Measurements from ENCODE around the gene CUTA. TPM values are rescaled to one million over a fixed set of nuclear protein-coding genes. Genes with fewer than 3 reads are reported as not detected.

Gene CUTA
- total RNA-seq, 1 experiment from 2014 or later = 321 TPM

GRCh38 chr6:33439956-33440648 lies 22.2 kb upstream of the CUTA start:
- no peak for DNase-seq (ENCODE audit: low spot score)

- DNase-seq (ENCODE audit: low spot score) = no peak
Measured at GRCh38 chr6:33438978-33439594, 21.2 kb upstream of the CUTA start.

DNA sequence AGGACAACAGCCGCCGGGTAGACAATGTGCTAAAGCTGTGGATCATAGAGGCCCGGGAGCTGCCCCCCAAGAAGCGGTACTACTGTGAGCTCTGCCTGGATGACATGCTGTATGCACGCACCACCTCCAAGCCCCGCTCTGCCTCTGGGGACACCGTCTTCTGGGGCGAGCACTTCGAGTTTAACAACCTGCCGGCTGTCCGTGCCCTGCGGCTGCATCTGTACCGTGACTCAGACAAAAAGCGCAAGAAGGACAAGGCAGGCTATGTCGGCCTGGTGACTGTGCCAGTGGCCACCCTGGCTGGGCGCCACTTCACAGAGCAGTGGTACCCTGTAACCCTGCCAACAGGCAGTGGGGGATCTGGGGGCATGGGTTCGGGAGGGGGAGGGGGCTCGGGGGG lies 19.8 kb upstream of the CUTA start:
- DNase-seq (ENCODE audit: low spot score) = no peak

DNA sequence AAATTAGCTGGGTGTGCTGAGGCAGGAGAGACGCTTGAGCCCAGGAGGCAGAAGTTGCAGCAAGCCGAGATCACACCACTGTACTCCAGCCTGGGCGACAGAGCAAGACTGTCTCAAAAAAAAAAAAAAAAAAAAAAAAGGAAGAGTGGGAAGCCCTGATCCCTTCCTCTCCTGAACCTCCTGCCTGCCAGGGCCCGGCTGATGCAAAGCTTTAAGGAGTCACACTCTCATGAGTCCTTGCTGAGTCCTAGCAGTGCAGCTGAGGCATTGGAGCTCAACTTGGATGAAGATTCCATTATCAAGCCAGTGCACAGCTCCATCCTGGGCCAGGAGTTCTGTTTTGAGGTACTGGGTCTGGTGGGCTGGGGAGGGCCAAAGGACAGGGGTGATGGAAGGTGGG lies 17.1 kb upstream of the CUTA start:
- DNase-seq (ENCODE audit: low spot score) = no peak

- DNase-seq (ENCODE audit: low spot score) = no peak
Measured at GRCh38 chr6:33433544-33434191, 15.8 kb upstream of the CUTA start.

GRCh38 chr6:33433001-33433543 lies 15.2 kb upstream of the CUTA start:
- DNase-seq (ENCODE audit: low spot score) = no peak

DNA sequence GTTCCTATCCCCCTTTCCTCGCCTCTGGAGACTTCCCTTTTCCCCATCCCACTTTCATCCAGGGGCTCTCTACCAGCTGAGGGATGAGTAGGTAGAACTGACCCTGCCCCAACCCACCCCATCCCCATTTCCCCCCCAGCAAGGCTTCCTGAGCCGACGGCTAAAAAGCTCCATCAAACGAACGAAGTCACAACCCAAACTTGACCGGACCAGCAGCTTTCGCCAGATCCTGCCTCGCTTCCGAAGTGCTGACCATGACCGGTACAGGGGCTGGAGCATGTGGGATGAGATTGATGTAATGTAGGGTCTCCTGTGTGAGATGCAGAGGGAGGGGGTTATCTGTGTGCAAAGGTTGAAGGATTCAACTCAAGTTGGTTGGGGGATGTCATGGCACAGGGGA lies 14.6 kb upstream of the CUTA start:
- no peak for DNase-seq (ENCODE audit: low spot score)

GRCh38 chr6:33431880-33432541 lies 14.1 kb upstream of the CUTA start:
- no peak for DNase-seq (ENCODE audit: low spot score)

DNA sequence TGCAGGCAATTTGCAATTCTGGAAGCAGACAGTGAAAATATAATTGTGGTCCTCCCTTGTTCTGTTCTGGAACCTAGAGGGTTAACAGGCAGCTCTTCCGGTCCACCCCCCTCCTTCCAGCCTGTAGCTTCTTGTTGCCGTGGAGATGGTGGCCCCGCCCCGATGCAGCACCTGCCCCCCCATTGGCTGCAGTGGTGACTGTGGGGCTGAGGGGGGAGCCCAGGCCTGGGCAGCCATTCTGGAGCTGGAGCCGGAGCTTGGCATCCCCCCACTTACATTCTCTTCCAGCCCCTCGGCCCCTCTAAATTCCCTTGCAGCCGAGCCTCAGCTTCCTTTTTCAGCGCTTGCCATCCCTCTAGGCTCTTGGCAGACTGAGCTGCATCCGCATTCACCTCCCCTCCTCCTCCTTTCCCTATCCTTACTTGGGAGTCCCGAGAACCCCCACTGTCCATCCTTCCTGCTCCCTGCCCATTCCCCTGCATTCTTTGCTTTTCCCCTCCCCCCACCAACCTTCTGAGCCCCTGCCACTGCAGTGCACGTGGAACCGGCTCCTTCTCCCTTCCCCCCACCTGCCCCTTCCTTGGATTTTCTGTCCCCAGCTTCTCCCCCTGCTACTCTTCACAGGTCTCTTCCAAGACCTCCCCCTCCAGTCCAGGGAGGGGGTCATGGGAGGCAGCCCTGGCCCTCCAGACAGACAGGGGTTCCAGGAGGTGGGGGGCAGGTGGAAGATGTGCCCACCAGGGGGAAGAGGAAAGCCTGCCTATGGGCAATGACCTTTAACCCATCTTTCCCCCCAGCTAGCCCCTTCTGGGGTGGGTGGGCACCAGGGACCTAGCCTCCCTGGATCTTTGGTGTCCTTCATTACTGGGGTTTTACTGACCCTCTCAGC lies 13.3 kb upstream of the CUTA start:
- peak; percentile 47 for DNase-seq (ENCODE audit: low spot score)

DNA sequence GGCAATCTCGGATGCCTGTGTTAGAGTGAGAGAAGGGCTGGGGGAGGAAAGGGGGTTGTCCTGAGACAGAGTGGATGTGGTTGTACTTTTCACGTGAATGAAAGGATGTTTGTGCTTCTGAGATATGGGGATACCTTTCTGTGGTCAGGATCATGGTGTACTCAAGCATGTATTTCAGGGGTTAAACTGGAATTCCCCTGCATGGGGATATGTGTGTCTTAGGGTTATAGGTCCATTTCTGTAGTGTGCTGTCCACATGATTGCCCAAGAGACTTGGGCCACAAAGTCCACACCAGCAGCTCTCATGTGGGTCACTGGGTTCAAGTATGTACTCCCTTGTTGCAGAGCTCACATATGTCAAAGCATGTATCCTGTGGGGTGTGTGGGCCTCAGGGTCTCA lies 12.4 kb upstream of the CUTA start:
- DNase-seq (ENCODE audit: low spot score) = no peak

GRCh38 chr6:33429750-33430052 lies 11.8 kb upstream of the CUTA start:
- no peak for DNase-seq (ENCODE audit: low spot score)

GRCh38 chr6:33428966-33429749 lies 11.3 kb upstream of the CUTA start:
- DNase-seq (ENCODE audit: low spot score) = no peak

GRCh38 chr6:33428224-33428965 lies 10.5 kb upstream of the CUTA start:
- DNase-seq (ENCODE audit: low spot score) = peak; percentile 58

DNA sequence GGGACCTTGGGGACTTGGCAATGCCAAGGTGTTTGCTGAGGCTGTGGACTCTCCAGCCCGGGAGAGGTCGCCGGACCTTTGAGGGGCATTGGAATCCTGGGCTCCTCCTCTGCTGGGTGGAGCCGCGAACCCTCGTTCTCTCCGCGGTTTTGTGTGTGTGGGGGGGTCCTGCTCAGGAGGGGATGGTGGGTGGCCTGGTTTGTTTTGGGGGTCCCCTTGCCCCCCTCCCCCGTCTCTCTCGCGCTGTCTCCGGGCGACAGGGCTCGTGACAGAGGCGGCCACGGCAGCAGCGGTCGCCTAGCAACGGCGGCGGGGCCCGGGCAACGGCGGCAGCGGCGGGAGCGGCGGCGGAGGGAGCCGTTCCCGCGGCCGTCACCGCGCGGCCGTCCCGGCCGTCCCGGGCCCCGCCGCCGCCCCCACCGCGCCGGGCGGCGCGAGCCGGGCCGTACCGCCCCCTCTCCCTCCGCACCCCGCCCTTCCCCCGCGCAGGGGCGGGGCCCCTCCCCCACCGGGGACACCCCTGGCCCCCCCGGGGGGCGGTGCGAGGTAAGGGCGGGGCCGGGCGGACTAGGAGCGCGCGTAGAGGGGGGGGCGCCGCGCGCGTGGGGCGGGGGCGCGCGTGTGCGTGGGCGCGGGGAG lies 9.8 kb upstream of the CUTA start:
- DNase-seq (ENCODE audit: low spot score) = peak; percentile 28

- DNase-seq (ENCODE audit: low spot score) = no peak
Measured at GRCh38 chr6:33426590-33427511, 8.9 kb upstream of the CUTA start.

- peak; percentile 62 for DNase-seq (ENCODE audit: low spot score)
Measured at GRCh38 chr6:33425668-33426577, 8.0 kb upstream of the CUTA start.

All from HT-29 (cell line).